Fibroblast of the conjunctiva (primary cell): ENCODE data around the gene CARS1.

Experiments
- DNase-seq: peaks from one replicate; pipeline ENCODE4 v3.0.0-alpha.2; 2010; ENCODE audit warnings: low read depth

CARS1 gene

GRCh38 chr11:2991452-2992233, 65.6 kb downstream of the CARS1 start:
- DNase-seq: no peak

DNA sequence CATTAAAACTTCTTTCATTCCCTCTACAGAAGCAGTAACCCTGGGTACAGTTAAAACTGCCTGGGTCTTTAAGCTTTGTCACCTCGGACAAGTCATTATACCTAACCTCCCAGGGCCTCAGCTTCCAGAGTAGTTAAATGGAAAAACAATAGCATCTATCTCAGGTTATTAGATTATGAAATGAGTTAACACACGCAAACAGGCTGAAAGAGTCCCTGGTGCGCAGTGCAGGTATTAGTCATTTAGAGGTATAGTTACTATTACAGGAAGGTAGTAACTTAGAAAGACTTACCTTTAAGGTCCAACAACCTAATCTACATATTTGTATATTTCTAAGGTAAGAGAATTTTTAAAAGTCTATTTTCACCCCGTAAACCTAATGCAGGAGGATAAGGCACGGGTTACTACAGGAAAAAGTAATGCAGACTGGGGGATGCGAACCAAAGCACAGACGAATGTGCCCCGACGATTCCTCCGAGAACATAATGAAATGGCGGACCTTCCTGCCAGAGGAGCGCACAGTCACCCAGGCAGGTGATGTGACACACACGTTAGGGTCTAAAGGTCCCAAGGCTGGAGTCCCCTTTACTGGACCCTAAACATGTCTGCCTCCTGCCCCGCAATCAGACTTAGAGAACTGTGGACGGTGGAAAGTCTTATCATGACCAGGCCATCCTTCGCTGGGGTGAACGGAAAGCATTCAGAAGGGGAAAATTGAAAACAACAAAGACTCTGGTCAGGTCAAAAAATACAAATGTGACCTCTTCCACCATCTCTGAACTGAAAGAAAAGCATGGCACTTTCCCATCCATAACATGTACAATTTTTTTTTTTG, 66.4 kb downstream of the CARS1 start:
- DNase-seq: no peak

DNA sequence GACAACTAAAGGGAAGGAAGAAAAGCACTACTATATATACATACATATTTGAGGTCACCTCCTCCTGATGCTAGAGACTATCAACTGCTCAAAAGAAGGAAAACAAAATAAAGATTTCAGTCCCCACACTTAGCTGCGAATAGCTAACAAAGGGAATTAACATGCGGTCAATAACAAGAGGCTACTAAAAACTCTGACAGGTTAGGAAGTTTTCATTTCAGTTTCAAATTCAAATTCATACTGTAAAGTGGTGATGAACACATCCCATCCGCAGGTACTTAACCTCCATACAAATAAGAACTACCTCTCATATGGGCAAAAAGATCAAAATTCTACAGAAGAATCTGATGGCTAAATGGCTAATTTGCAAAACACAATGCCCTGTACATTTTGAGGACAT, 67.7 kb downstream of the CARS1 start:
- no peak for DNase-seq

DNA sequence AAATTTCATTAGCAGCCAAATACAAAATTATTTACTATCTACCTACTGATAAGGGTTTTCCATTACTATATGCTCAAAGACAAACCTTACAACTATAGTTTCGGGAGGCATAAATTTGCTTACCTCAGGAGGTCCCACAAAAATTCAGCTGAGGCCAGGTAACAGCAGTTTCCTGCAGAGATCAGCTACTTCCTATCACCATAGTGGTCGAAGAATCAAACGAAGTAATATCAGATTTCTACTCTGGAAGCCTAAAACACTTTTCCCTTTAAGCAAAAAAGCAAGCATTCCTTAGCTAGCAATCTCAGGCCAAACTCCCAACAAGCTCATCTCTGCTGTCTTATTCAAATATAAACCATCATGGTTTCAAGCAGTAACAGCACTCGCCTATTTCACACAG, 68.2 kb downstream of the CARS1 start:
- DNase-seq: no peak

DNA sequence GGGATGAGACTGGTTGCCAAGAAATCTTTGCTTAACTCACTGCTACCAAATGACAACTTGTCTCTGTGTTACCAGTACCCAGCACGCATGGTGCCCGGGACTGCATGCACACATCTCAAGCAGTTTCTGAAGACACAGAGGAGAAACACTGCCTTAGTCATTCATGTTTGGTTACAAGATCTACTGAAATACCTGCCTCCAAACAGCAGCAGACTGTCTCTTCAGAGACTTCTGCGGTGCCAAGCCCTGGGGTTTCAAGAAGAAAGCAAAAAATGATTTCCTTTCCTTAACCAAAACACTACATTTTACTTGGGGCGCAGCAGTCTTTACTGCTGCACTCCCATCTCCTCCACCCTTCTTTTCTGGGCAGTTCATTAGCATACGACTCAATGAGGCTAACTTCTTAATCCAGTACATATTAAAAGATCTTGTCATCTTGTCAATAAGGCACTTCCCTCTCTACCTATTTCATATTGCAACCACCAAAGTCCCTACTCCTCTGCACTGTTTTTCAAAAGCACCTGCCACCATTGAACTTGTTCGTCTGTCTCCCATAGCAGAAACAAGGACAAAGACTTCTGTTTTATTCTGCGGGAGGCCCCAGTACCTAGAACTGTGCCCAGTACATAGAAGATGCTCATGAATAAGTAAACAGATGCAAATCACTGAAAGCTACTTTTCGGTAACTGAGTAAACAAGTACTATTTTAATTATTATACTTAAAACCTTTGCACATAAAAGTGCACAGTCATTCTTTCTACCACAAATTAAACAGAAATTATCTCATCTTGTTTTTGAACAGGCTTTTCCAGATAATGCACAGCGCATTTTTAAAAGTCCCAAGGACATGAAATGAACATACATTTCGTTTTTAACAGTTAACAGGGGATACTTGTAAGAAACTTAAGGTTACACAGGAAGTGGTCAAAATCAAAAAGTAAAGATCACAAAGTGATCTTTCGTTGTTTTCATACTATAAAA, 69.1 kb downstream of the CARS1 start:
- DNase-seq: no peak

GRCh38 chr11:2983908-2984307, 73.3 kb downstream of the CARS1 start:
- DNase-seq: no peak

GRCh38 chr11:2982214-2982613, 75.0 kb downstream of the CARS1 start:
- DNase-seq: no peak

DNA sequence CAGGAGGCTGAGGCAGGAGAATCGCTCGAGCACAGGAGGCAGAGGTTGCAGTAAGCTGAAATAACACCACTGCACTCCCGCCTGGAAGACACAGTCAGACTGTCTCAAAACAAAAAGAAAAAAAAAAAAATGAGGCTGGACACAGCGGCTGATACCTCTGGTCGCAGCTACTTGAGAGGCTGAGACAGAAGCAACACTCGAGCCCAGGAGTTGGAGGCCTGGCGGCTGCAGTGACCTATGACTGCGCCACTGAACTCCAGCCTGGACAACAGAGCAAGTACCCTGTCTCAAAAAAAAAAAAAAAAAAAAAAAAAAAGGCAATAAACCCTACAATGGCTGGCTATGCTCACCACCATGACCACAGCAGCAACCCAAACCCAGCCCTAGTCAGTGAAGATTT, 76.1 kb downstream of the CARS1 start:
- no peak for DNase-seq

DNA sequence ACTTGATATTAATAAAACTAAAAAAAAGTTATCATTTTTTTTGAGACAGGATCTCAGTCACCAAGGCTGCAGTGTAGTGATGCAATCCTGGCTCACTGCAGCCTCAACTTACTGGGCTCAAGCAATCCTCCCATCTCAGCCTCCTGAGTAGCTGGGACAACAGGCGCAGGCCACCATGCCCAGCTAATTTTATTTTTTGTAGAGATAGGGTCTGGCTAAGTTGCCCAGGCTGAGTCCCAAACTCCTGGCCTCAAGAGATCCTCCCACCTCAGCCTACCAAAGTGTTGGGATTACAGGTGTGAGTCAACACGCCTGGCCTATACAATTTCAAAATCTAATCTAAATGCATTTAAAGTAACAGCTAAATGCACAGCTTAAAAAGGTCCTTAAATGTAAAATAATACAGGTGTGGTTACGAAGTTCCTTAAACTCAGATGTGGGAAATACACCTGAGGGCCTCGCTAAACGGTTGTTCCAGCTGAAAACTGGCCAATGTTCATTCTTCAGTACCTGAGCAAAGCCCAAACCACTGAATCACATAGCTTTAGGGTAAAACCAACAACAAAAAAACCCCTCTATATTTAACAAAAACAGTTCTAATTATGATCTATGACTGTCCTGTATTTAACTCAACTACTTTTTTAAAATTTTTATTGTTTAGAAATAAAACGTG, 76.9 kb downstream of the CARS1 start:
- no peak for DNase-seq

- DNase-seq: no peak
Observed at GRCh38 chr11:2977113-2977512, 80.1 kb downstream of the CARS1 start.

GRCh38 chr11:2976294-2977063, 80.7 kb downstream of the CARS1 start:
- DNase-seq: no peak

GRCh38 chr11:2975594-2975993, 81.6 kb downstream of the CARS1 start:
- DNase-seq: peak; percentile 37

GRCh38 chr11:2974272-2974671, 83.0 kb downstream of the CARS1 start:
- DNase-seq: no peak

DNA sequence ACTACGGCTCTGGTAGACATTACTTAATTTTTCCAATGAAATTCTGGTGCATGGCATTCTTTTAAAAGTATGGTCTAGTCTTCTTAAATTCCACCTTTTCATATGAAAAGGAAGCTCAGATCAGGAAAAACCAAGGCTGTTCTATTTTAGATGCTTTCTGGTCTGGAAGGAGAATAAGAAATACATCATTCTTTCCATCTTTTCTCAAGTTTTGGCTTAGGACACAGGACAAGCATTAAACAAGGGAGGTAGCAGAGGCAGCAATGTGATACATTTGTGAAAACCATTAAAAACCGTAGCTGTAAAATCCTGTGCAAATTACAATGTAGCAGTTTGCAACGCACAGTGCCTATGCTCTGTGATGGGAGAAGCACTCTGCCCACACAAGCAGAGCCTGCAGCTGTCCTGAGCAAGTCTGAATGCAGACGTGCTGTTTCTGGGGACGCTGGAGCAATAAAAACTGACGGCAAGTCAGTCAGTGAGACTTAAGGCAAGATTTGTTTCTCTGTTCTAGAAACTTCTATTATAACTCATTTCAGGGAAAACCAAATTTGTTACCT, 88.8 kb downstream of the CARS1 start:
- no peak for DNase-seq

DNA sequence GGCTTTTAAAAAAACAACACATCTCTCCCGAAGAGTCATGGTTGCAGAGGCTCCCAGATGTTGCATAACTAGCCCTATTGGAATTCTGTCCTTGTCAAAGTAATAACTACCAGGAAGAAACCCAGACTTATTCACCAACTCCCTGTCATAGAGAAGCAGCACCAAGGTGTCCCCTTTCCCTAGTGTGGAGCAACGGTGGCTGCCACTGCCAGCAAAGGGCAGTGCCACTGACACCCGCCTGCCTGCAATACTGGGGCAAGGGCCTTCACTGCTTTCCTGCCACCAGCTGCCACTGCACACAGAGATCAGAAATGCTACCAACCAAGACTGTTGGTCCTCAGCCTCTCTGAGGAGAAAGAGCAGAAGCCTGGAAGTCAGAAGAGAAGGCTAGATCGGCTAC, 92.4 kb downstream of the CARS1 start:
- DNase-seq: no peak

DNA sequence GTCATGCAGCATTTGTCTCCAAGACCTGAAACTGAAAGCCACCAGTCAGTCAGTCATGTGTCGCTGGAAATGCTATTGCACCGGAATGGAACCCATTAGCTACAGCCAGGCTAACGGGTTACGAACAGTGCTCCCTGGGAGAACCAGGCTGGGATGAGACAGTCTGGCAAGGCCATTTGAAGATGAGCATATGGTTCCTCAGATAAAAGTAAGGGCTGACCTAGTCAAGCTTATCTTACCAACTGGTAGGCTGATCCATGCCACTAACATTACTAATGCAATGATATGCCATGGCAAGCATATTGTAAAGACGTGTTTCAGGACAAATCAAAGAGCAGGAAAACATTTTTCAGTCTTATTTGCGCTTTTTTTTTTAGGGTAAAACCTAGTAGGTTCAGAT, 93.5 kb downstream of the CARS1 start:
- no peak for DNase-seq

GRCh38 chr11:2963112-2963754, 94.0 kb downstream of the CARS1 start:
- no peak for DNase-seq

GRCh38 chr11:2961080-2961479, 96.1 kb downstream of the CARS1 start:
- no peak for DNase-seq

DNA sequence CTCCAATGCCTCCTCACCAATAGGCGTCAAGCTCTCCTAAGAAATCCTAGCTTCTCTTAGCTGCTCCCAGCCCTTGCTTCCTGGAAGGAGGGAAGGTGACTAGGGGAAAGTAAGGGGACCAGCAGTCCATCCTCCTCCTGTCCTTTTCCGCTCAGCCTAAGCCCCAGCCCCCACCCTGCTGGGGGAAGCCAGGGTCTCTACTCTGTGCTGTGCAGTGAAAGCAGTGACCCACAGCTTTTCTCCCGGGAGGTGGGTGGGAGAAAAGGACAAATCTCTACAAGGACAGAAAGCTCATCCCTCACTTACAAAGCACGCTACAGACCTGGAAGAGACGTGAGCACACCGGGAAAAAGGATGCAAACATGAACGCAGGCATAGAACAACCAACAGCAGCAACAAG, 97.1 kb downstream of the CARS1 start:
- DNase-seq: no peak

DNA sequence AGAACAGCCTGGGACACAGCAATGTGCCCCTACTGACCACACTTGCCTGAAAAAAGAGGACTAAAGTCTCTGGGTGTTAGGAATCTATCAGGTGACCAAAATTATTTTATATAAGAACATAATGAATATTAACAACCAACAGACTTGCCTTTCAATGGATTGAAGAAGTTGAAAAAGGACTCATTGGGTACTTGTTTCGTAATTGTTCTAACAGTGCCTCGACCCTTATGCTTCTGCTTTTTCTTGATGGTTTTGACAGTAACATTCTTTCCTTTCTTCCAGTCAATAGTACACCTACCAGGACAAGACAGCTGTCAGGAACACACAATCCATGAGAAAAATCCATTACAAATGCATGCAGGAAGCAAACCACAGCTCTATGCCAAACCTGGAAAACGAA, 99.0 kb downstream of the CARS1 start:
- DNase-seq: no peak
